ENCODE measurements around the gene GALR2. TPM values are rescaled to one million over a fixed set of nuclear protein-coding genes. Genes with fewer than 3 reads are reported as not detected.

The GALR2 gene
- polyA plus RNA-seq, 1 donor, result 0.93 TPM

DNA sequence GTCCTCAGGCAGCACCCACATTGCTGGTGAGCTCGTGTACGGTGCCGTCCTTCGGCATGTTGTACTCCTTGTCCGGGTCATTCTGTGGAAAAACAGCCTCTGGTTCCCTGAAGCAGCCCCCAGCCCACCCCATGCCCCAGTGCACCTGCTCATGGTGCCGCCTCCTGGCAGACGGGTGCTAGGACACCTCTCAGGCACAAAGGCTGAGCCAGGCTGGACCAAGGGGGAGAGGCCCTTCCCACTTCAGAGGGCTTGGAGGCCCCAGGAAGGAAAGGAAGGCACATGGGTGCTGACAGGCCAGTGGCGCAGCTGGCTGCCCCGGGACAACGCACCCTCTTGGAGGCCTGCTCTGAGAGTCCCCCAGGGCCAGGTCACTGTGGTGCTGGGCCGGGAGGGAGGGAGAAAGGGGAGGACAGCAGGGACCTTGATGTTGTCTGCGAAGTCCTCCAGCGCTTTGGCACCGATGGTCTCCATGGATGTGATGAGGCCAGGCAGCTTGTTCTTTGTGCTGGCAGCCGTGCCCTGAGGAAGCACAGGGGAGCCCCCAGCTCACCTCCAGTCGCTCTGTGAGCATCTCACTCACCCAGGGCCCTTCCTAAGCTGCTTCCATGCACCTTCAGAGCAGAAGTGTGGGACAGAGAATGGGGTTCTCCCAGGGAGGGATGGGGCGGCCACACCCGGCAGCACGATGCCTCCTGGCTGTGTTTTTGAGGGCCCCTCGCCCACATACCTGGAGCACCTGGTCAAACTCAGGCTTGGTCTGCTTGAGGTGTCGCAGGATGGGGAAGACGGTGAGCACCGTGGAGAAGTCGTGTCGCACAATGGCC, 13.7 kb downstream of the GALR2 start:
- Histone ChIP-seq H3K27me3 (ENCODE audit: control insufficient read depth, insufficient read depth, low read length) (no peaks in the 10 kb centered on the region), H3K27ac (ENCODE audit: low read length) (no peak overlapping the region), H3K4me3 (ENCODE audit: low read length) (no peak overlapping the region), H3K4me1 (ENCODE audit: control insufficient read depth, insufficient read depth, low read length) (no peaks in the 10 kb centered on the region), H3K36me3 (ENCODE audit: control insufficient read depth, insufficient read depth, low read length) (peaks cover 97% of the 10 kb centered on the region), H3K9me3 (ENCODE audit: control insufficient read depth, low read depth, low read length) (no peaks in the 10 kb centered on the region)
- DNase-seq, result no peak
- WGBS (ENCODE audit: insufficient coverage, low lambda C conversion rate), result no CpG with 5 or more reads among the region's 25 CpGs

DNA sequence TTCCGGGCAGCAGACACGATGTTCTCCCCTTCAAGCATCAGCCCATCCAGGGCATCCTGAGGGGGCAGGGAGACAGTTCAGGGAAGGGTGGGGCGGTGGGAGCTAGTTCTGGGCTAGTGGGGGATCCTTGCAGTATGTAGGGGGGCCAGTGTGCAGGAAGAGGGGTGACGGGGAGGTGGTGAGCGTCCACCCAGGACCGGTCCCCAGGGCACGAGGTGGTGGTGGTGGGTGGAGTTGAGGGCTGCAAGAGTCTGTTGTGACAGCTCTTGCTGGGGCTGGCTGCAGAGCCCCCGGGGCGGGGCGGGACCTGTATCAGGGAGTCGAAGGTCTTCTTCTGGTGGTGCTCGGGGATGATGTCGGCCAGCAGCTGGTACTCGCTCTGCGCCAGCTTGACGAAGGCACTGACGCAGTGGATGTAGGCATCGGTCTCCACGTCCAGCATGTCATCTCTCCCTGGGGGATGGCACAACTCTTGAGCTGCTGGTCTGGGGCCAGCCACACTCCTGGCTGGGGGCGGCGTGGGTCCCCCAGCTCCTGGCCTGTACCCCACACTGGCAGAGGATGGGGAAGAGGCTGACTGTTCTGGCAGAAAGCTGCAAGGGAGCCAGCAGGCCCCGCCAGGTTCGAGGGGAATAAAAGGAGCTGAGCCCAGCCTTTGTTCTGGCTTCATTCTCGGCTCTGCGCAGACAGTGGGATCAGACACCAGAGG, 14.4 kb downstream of the GALR2 start:
- no CpG with 5 or more reads among the region's 25 CpGs for WGBS (ENCODE audit: insufficient coverage, low lambda C conversion rate)
- DNase-seq, result no peak
- H3K4me3 ChIP-seq (ENCODE audit: low read length), result no peak overlapping the region
- no peak overlapping the region for H3K27ac ChIP-seq (ENCODE audit: low read length)
- H3K27me3 ChIP-seq (ENCODE audit: control insufficient read depth, insufficient read depth, low read length), result no peaks in the 10 kb centered on the region
- H3K36me3 ChIP-seq (ENCODE audit: control insufficient read depth, insufficient read depth, low read length), result peaks cover 97% of the 10 kb centered on the region
- H3K4me1 ChIP-seq (ENCODE audit: control insufficient read depth, insufficient read depth, low read length), result no peaks in the 10 kb centered on the region
- H3K9me3 ChIP-seq (ENCODE audit: control insufficient read depth, low read depth, low read length), result no peaks in the 10 kb centered on the region

DNA sequence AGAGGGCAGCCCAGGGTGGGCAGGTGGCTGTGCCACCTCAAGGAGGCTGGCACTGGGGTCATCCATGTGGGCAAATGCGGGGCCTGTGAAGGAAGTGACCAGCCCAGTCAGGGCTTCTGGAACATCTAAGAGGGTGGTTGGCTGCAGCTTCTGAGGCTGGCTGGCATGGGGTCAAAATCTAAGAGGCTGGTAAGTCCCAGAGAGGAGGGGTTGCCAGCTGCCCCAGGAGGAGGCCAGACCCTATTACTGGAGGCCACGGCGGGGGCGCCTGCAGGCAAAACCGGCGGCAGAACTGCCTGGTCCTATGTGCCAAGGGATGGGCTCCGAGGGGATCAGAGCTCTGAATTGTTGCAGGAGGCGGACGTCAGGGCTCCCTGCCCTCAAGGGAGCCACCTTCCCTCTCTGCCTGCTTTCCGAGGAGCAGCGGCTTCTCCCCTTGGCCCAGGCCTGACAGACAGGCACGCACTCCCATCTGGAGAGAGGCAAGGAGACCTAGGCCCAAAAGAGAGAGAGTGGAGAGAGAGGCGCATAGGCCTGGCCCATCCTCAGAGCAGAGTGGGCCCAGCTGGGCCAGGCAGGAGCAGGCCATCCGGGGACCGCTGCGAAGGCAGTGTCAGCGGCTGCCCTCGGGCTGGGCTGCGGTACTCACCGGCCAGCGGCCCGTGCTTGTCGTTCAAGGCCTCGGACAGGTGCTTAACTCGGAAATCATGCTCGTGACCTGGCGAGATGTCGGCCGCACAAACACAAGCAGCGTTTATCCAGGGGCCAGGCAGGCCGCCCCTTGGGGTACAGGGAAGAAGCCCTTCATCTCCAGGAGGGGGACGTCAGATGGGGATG, 15.3 kb downstream of the GALR2 start:
- no peaks in the 10 kb centered on the region for H3K27me3 ChIP-seq (ENCODE audit: control insufficient read depth, insufficient read depth, low read length)
- no peak overlapping the region for H3K27ac ChIP-seq (ENCODE audit: low read length)
- H3K4me1 ChIP-seq (ENCODE audit: control insufficient read depth, insufficient read depth, low read length), result no peaks in the 10 kb centered on the region
- no CpG with 5 or more reads among the region's 32 CpGs for WGBS (ENCODE audit: insufficient coverage, low lambda C conversion rate)
- H3K36me3 ChIP-seq (ENCODE audit: control insufficient read depth, insufficient read depth, low read length), result peaks cover 96% of the 10 kb centered on the region
- H3K4me3 ChIP-seq (ENCODE audit: low read length), result no peak overlapping the region
- DNase-seq, result no peak
- no peaks in the 10 kb centered on the region for H3K9me3 ChIP-seq (ENCODE audit: control insufficient read depth, low read depth, low read length)

DNA sequence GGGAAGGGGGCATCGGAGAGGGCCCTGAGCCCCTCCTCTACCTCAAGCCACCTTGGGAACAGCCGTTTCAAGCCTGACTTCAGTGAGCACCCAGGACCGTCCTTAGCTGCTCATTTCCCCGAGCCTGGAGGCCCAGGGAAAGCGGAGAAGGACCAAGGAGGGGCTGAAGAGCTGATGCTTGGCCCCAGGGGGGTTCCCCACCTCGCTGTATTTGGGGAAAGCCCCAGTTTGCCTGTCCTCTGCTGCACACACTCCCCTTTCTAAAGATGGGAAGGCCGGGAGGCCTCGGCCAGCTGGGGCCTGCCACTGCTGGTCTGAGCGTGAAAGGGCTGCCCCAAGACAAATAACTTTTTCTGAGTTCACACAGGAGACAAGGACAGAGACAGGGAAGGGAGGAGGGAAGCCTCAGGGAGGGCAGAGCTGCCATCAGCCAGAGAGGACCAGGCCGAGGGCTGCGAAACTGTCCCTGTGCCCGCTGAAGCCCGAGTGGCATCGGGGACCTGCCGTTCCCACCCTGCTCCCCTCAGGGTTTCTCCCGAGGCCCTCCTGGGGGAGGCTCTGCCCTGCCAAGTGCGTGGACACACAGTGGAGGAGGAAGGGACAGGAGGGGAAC, 16.0 kb downstream of the GALR2 start:
- no peak overlapping the region for H3K27ac ChIP-seq (ENCODE audit: low read length)
- no peaks in the 10 kb centered on the region for H3K9me3 ChIP-seq (ENCODE audit: control insufficient read depth, low read depth, low read length)
- no peaks in the 10 kb centered on the region for H3K27me3 ChIP-seq (ENCODE audit: control insufficient read depth, insufficient read depth, low read length)
- H3K36me3 ChIP-seq (ENCODE audit: control insufficient read depth, insufficient read depth, low read length), result peaks cover 94% of the 10 kb centered on the region
- no peak overlapping the region for H3K4me3 ChIP-seq (ENCODE audit: low read length)
- no peaks in the 10 kb centered on the region for H3K4me1 ChIP-seq (ENCODE audit: control insufficient read depth, insufficient read depth, low read length)
- no peak for DNase-seq
- WGBS (ENCODE audit: insufficient coverage, low lambda C conversion rate), result no CpG with 5 or more reads among the region's 17 CpGs

DNA sequence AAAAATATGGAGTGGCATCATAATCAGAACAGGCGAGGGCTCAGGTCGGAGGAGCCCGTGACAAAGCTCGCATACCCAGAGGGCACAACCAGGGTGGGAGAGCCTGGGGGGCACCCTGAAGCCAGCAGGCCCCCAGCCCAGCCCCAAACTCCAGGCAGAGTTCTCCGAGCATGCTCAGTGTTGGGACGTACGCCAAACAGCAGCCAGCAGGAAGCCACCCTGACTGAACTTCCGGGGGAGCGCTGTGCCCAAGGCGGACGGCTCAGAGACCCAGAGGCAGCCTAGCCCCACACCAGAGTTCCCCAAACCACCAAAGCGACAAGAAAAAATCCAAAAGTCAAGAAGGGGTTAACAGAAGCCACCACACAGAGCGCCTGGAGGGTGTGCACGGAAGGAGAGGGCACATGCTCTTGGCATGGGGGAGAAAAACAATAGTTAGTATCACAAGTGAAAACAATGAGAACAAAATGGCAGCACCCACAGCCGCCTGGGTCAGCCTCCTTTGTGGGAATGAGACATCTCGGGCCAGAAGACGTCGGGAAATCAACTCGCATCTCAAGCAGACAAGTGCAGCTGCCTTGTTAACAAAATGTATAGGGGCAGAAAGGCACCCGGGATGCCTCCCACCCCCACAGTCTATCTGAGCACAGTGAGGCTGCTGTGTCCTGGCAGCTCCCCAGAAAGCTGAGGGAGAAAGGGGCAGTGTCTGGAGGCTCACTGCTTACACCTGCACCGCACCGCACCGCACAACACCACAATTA, 17.1 kb downstream of the GALR2 start:
- Histone ChIP-seq H3K36me3 (ENCODE audit: control insufficient read depth, insufficient read depth, low read length) (peaks cover 92% of the 10 kb centered on the region), H3K27ac (ENCODE audit: low read length) (no peak overlapping the region), H3K4me1 (ENCODE audit: control insufficient read depth, insufficient read depth, low read length) (no peaks in the 10 kb centered on the region), H3K4me3 (ENCODE audit: low read length) (no peak overlapping the region), H3K9me3 (ENCODE audit: control insufficient read depth, low read depth, low read length) (no peaks in the 10 kb centered on the region), H3K27me3 (ENCODE audit: control insufficient read depth, insufficient read depth, low read length) (no peaks in the 10 kb centered on the region)
- no peak for DNase-seq
- 100% methylated on average over 1 of the region's 23 CpGs for WGBS (ENCODE audit: insufficient coverage, low lambda C conversion rate)

DNA sequence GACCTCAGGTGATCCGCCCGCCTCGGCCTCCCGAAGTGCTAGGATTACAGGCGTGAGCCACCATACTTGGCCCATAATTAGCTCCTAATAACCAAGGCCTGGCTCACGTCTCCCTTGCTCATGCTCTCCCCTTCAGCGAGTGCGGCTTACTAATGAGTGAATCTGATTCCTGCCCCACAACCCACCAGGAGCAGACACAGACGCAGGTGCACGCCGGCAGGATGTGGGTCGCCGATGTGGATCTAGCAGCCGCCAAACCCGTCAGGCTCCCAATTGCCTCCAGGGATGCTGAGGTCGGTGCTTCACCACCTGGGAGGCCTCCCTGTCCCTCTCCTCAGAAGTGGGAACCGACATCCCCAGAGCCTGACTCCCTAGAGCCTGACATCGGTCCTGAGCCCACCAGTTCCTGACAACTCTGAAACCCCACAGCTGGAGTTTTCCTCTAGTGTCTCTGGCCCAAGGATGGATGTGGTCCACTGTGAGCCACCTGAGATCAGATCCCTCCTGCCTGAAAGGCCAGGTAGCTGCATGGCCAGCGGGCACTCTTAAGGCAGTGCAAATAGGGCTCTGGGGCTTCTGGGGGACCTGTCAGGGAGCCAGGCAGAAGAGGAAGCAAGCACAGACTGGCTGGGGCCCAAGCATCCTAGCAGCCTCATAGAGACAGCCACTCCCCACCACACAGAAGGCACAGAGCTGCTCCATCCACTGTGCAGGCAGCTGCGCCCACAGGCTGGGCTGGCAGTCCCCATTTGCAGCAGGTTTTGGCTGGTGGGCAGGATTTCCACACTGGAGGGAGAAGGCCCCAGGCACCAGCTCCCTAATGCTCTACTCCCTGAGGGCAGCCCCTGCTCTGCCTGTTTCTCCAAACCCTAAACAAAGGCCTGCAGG, 18.2 kb downstream of the GALR2 start:
- no peaks in the 10 kb centered on the region for H3K9me3 ChIP-seq (ENCODE audit: control insufficient read depth, low read depth, low read length)
- no peak overlapping the region for H3K27ac ChIP-seq (ENCODE audit: low read length)
- no peak overlapping the region for H3K4me3 ChIP-seq (ENCODE audit: low read length)
- no CpG with 5 or more reads among the region's 20 CpGs for WGBS (ENCODE audit: insufficient coverage, low lambda C conversion rate)
- H3K4me1 ChIP-seq (ENCODE audit: control insufficient read depth, insufficient read depth, low read length), result no peaks in the 10 kb centered on the region
- no peaks in the 10 kb centered on the region for H3K27me3 ChIP-seq (ENCODE audit: control insufficient read depth, insufficient read depth, low read length)
- peak in 1 of 2 donors; percentile 0 for DNase-seq
- peaks cover 92% of the 10 kb centered on the region for H3K36me3 ChIP-seq (ENCODE audit: control insufficient read depth, insufficient read depth, low read length)

DNA sequence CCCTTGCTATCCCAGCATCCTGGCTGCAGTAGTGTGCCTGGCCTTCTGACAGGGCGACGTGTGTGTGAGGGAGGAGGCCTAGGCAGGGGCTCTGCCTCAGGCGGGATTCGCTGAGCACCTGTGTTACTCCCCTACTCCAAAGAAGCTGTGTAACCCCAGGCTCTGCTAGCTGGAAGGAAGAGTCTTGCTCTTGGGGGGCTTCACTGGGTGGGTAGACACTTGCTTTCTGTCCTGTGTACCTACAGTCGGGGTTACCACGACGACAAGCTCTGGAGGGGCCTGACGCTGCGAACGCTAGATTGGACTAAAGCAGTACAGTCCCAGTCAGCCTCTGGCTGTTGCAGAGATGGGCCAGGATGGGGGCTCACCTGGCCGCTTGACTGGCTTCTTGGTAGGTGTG, 19.5 kb downstream of the GALR2 start:
- H3K4me1 ChIP-seq (ENCODE audit: control insufficient read depth, insufficient read depth, low read length), result no peaks in the 10 kb centered on the region
- H3K9me3 ChIP-seq (ENCODE audit: control insufficient read depth, low read depth, low read length), result no peaks in the 10 kb centered on the region
- DNase-seq, result no peak
- no peaks in the 10 kb centered on the region for H3K27me3 ChIP-seq (ENCODE audit: control insufficient read depth, insufficient read depth, low read length)
- H3K27ac ChIP-seq (ENCODE audit: low read length), result no peak overlapping the region
- H3K36me3 ChIP-seq (ENCODE audit: control insufficient read depth, insufficient read depth, low read length), result peaks cover 81% of the 10 kb centered on the region
- H3K4me3 ChIP-seq (ENCODE audit: low read length), result no peak overlapping the region
- no CpG with 5 or more reads among the region's 11 CpGs for WGBS (ENCODE audit: insufficient coverage, low lambda C conversion rate)

DNA sequence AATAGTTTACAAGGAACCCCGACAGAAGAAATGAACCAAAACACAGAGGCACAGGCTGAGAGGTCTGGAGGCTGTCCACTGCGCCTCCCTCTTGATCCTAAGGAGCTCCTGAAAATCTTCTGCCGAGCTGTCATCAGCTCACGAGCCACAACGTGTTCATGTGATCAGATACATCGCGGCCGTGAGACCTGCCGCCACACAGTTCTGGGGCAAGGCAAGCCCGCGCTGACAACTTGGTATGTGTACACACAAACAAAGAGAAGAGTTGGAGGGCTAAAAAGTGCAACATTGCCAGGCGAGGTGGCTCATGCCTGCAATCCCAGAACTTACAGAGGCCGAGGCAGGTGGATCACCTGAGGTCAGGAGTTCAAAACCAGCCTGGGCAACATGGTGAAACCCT, 21.4 kb downstream of the GALR2 start:
- Histone ChIP-seq H3K4me3 (ENCODE audit: low read length) (no peak overlapping the region), H3K36me3 (ENCODE audit: control insufficient read depth, insufficient read depth, low read length) (peaks cover 76% of the 10 kb centered on the region), H3K27me3 (ENCODE audit: control insufficient read depth, insufficient read depth, low read length) (no peaks in the 10 kb centered on the region), H3K9me3 (ENCODE audit: control insufficient read depth, low read depth, low read length) (no peaks in the 10 kb centered on the region), H3K4me1 (ENCODE audit: control insufficient read depth, insufficient read depth, low read length) (no peaks in the 10 kb centered on the region), H3K27ac (ENCODE audit: low read length) (no peak overlapping the region)
- DNase-seq, result no peak
- no CpG with 5 or more reads among the region's 13 CpGs for WGBS (ENCODE audit: insufficient coverage, low lambda C conversion rate)

DNA sequence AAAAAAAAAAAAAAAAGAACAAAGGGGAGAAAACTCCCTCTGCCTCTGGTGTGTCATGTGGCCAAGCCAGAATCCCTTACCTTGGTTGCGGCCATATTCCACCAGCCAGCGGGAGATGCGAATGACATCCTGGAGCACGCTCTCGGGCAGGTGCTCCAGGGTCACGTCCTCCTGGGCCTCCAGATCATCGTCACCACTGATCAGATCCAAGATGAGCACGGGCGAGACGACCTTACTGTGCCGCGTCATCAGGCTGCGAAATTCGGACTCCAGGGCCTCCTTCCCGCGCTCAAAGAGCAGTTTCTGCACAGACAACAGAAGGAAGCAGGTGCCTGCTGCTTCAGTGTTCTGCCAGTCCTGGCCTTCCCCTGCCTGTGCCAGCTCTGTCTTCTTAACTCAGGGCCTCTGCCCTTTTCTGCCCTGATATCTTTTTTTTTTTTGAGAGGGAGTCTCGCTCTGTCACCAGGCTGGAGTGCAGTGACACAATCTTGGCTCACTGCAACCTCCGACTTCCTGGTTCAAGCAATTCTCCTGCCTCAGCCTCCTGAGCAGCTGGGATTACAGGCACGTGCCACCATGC, 23.2 kb downstream of the GALR2 start:
- H3K4me1 ChIP-seq (ENCODE audit: control insufficient read depth, insufficient read depth, low read length), result peaks cover 3% of the 10 kb centered on the region
- DNase-seq, result peak in 1 of 2 donors; percentile 0
- H3K36me3 ChIP-seq (ENCODE audit: control insufficient read depth, insufficient read depth, low read length), result peaks cover 73% of the 10 kb centered on the region
- H3K4me3 ChIP-seq (ENCODE audit: low read length), result no peak overlapping the region
- H3K27ac ChIP-seq (ENCODE audit: low read length), result no peak overlapping the region
- 100% methylated on average over 2 of the region's 19 CpGs for WGBS (ENCODE audit: insufficient coverage, low lambda C conversion rate)
- no peaks in the 10 kb centered on the region for H3K27me3 ChIP-seq (ENCODE audit: control insufficient read depth, insufficient read depth, low read length)
- H3K9me3 ChIP-seq (ENCODE audit: control insufficient read depth, low read depth, low read length), result no peaks in the 10 kb centered on the region
